MCF 10A (cell line): ENCODE data around the gene QPRT. TPM values are rescaled to one million over a fixed set of nuclear protein-coding genes. Genes with fewer than 3 reads are reported as not detected.

Source experiments
- BruUV-seq: library from RNA; stranded (reverse); fragments of 400-500 nt; replicated peaks from 2 replicates; lab custom pipeline; 2021; lab: Mats Ljungman, UMichigan
- CTCF ChIA-PET: fragments of 300-600 bp; sonication (Branson Sonifier 250); formaldehyde crosslinking; extraction: SDS; loops from one replicate; lab custom pipeline; 2021; ENCODE audit warnings: antibody characterized with exemption, inconsistent platforms; lab: Yijun Ruan, JAX
- POLR2A ChIA-PET: fragments of 300-600, 350-650 bp; sonication (Branson Sonifier 250); formaldehyde crosslinking; extraction: SDS; loops from one replicate; lab custom pipeline; 2020; ENCODE audit warnings: antibody characterized with exemption, inconsistent platforms; lab: Yijun Ruan, JAX
- DNase-seq: peaks from one replicate; pipeline ENCODE4 v3.0.0-alpha.2; 2018; ENCODE audit not compliant: unreplicated experiment
- H3K27ac Mint-ChIP-seq: one replicate; pipeline ENCODE4 v1.8.0; 2022; ENCODE audit warnings: mild to moderate bottlenecking, low read depth, mixed read lengths; ENCODE audit not compliant: unreplicated experiment
- H3K27me3 Mint-ChIP-seq: one replicate; pipeline ENCODE4 v1.8.0; 2022; ENCODE audit warnings: mixed read lengths; ENCODE audit not compliant: insufficient read depth, unreplicated experiment
- H3K36me3 Mint-ChIP-seq: one replicate; pipeline ENCODE4 v1.8.0; 2022; ENCODE audit warnings: mild to moderate bottlenecking, moderate library complexity, mixed read lengths; ENCODE audit not compliant: insufficient read depth, unreplicated experiment
- H3K4me1 Mint-ChIP-seq: one replicate; pipeline ENCODE4 v1.8.0; 2022; ENCODE audit warnings: mixed read lengths; ENCODE audit not compliant: insufficient read depth, unreplicated experiment
- H3K4me3 Mint-ChIP-seq: one replicate; pipeline ENCODE4 v1.8.0; 2022; ENCODE audit warnings: mild to moderate bottlenecking, moderate library complexity, mixed read lengths; ENCODE audit not compliant: unreplicated experiment
- H3K9me3 Mint-ChIP-seq: one replicate; pipeline ENCODE4 v1.8.0; 2022; ENCODE audit warnings: mixed read lengths; ENCODE audit not compliant: unreplicated experiment
- CTCF ChIP-seq: fragments of 200-600 bp; IDR thresholded peaks from one replicate; pipeline ENCODE4 v1.8.0; 2022; ENCODE audit warnings: antibody characterized with exemption, mild to moderate bottlenecking; ENCODE audit not compliant: unreplicated experiment
- intact Hi-C: fragments of 100-400 bp; cut with micrococcal nuclease; formaldehyde crosslinking; loops from 2 replicates; pipeline ENCODE4 v1.14.1; 2022
- total RNA-seq: library from RNA; stranded (reverse); gene quantifications from 2 replicates; pipeline ENCODE4 v1.2.3, GENCODE V29; 2022

Gene QPRT
- total RNA-seq, 1 experiment from 2014 or later, result not detected

DNA sequence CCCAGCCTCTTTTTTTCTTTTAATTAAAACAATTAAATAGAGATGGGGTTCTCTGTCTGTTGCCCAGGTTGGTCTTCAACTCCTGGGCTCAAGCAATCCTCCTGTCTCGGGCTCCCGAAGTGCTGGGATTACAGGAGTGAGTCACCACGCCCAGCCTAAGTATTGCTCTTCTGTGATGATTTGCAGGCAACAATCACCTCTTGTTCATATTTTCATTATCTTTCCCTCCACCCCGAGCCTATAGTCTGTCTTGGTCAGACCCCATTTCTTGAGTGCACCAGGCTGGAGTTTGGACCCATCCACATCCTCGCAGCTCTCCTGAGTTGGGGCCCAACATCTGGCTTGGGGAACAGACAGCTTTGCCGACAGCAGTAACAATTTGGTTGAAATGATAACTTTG, 20.3 kb upstream of the QPRT start:
- CTCF ChIA-PET, result no interaction called here
- no peak overlapping the region for H3K27ac Mint-ChIP-seq

DNA sequence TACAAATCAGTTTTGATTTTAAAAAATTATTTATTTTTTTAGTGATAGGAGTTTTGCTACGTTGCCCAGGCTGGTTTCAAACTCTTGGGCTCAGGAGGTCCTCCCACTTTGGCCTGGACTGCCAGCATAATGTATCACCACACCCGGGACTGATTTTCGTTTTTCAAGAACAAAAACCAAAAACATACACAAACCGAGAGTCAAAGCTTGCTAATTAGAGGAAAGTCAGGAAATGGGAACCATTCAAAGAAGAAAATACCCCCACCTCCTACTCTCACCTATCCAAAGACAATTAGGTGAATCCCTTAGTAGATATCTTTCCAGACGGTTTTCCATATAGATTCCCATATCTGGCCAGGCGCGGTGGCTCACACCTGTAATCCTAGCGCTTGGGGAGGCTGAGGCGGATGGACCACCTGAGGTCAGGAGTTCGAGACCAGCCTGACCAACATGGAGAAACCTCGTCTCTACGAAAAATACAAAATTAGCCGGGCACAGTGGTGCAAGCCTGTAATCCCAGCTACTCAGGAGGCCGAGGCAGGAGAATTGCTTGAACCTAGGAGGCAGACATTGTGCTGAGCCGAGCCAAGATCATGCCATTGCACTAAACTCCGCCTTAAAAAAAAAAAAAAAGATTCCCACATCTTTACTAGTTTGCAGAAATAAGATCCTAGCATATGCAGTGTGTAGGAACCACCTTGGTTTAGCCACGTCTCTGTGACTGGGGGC, 16.8 kb upstream of the QPRT start:
- CTCF ChIA-PET, result no interaction called here
- no peak overlapping the region for H3K4me3 Mint-ChIP-seq

More for the DNA sequence above, 20.3 kb upstream of the QPRT start:
- intact Hi-C loops, result no loop called here
- Mint-ChIP-seq H3K27me3 (no peaks in the 10 kb centered on the region), H3K4me3 (no peak overlapping the region), H3K9me3 (no peaks in the 10 kb centered on the region), H3K36me3 (no peaks in the 10 kb centered on the region), H3K4me1 (no peaks in the 10 kb centered on the region)
- DNase-seq, result no peak
- no peak for TF ChIP-seq CTCF
- POLR2A ChIA-PET, result no interaction called here
- no TSS peak for BruUV-seq

GRCh38 chr16:29662729-29663015, 16.3 kb upstream of the QPRT start:
- no peak overlapping the region for H3K4me3 Mint-ChIP-seq
- no peaks in the 10 kb centered on the region for H3K27me3 Mint-ChIP-seq
- no peaks in the 10 kb centered on the region for H3K36me3 Mint-ChIP-seq
- no TSS peak for BruUV-seq
- no peaks in the 10 kb centered on the region for H3K9me3 Mint-ChIP-seq
- no peak for DNase-seq
- no peak overlapping the region for H3K27ac Mint-ChIP-seq
- intact Hi-C loops, result no loop called here
- CTCF ChIA-PET, result no interaction called here
- POLR2A ChIA-PET, result no interaction called here
- no peak for TF ChIP-seq CTCF
- H3K4me1 Mint-ChIP-seq, result no peaks in the 10 kb centered on the region

More for the DNA sequence above, 16.8 kb upstream of the QPRT start:
- no peak for DNase-seq
- no peak overlapping the region for H3K27ac Mint-ChIP-seq
- BruUV-seq, result no TSS peak
- POLR2A ChIA-PET, result no interaction called here
- no peaks in the 10 kb centered on the region for H3K36me3 Mint-ChIP-seq
- no peaks in the 10 kb centered on the region for H3K4me1 Mint-ChIP-seq
- H3K9me3 Mint-ChIP-seq, result no peaks in the 10 kb centered on the region
- no peaks in the 10 kb centered on the region for H3K27me3 Mint-ChIP-seq
- intact Hi-C loops, result no loop called here
- no peak for TF ChIP-seq CTCF

GRCh38 chr16:29663016-29663806, 15.8 kb upstream of the QPRT start, which contains the start of gene SPN:
Gene SPN, plus strand, starts transcription at chr16:29663247. Its CDS starts 482 bp downstream, at chr16:29663729.
- intact Hi-C loops, result no loop called here
- ChIA-PET CTCF (no interaction called here), POLR2A (no interaction called here)
- TF ChIP-seq CTCF, result no peak
- H3K27ac Mint-ChIP-seq, result no peak within 1 kb of the TSS
- DNase-seq, result no peak
- H3K4me3 Mint-ChIP-seq, result no peak within 1 kb of the TSS
- H3K4me1 Mint-ChIP-seq, result no peaks in the 10 kb centered on the region
- H3K36me3 Mint-ChIP-seq, result no peaks in the 10 kb centered on the region
- no peaks in the 10 kb centered on the region for H3K27me3 Mint-ChIP-seq
- no peaks in the 10 kb centered on the region for H3K9me3 Mint-ChIP-seq
- BruUV-seq, result no TSS peak
